SIG-M5 (cell line): Measurements from ENCODE around the gene NLRP4.

Experiments
- DNase-seq: peaks from one replicate; lab custom pipeline; 2025; lab: John Stamatoyannopoulos, UW

The NLRP4 gene

GRCh38 chr19:55836340-55836739, at the start of gene NLRP4:
Gene NLRP4 (plus strand): TSS chr19:55836540. CDS start chr19:55852081, 15,541 bp downstream.
- no peak for DNase-seq

GRCh38 chr19:55795021-55795420, 41.3 kb upstream of the NLRP4 start:
- DNase-seq: no peak

GRCh38 chr19:55801416-55801815, 34.9 kb upstream of the NLRP4 start:
- no peak for DNase-seq

- DNase-seq: no peak
These were observed 34.1 kb upstream of the NLRP4 start for GRCh38 chr19:55802281-55802680.

GRCh38 chr19:55809381-55810058, 26.8 kb upstream of the NLRP4 start:
- DNase-seq: no peak

- no peak for DNase-seq
These were observed 25.0 kb upstream of the NLRP4 start for GRCh38 chr19:55811340-55811739.

- DNase-seq: no peak
These were observed 23.9 kb upstream of the NLRP4 start for GRCh38 chr19:55812449-55812848.

- no peak for DNase-seq
These were observed 22.4 kb upstream of the NLRP4 start for GRCh38 chr19:55813906-55814305.

- no peak for DNase-seq
These were observed 16.3 kb upstream of the NLRP4 start for GRCh38 chr19:55820037-55820436.

- DNase-seq: no peak
These were observed 5.7 kb upstream of the NLRP4 start for GRCh38 chr19:55830656-55831055.

GRCh38 chr19:55831846-55832245, 4.5 kb upstream of the NLRP4 start, which contains the start of gene NLRP11:
Gene NLRP11 (minus strand): TSS chr19:55831999. CDS start chr19:55818174, 13,825 bp downstream.
- DNase-seq: no peak

GRCh38 chr19:55832676-55833075, 3.7 kb upstream of the NLRP4 start:
- DNase-seq: no peak

GRCh38 chr19:55838251-55838650, 1.9 kb downstream of the NLRP4 start:
- DNase-seq: no peak

- no peak for DNase-seq
These were observed 2.6 kb downstream of the NLRP4 start for GRCh38 chr19:55838906-55839305.

GRCh38 chr19:55855160-55855559, 18.8 kb downstream of the NLRP4 start:
- no peak for DNase-seq

- DNase-seq: no peak
These were observed 20.8 kb downstream of the NLRP4 start for GRCh38 chr19:55857149-55857548.

GRCh38 chr19:55857974-55858373, 21.6 kb downstream of the NLRP4 start:
- no peak for DNase-seq

GRCh38 chr19:55858401-55858800, 22.1 kb downstream of the NLRP4 start:
- DNase-seq: no peak

- no peak for DNase-seq
These were observed 22.6 kb downstream of the NLRP4 start for GRCh38 chr19:55858969-55859368.

- DNase-seq: no peak
These were observed 30.2 kb downstream of the NLRP4 start for GRCh38 chr19:55866521-55866920.

GRCh38 chr19:55867101-55867500, 30.8 kb downstream of the NLRP4 start:
- no peak for DNase-seq

- DNase-seq: no peak
These were observed 34.4 kb downstream of the NLRP4 start for GRCh38 chr19:55870736-55871135.

GRCh38 chr19:55877211-55877610, 40.9 kb downstream of the NLRP4 start:
- no peak for DNase-seq

- no peak for DNase-seq
These were observed 46.3 kb downstream of the NLRP4 start for GRCh38 chr19:55882626-55883025.
